ENCODE data around the gene WFS1.

Gene WFS1

GRCh38 chr4:6272863-6273660, 3.4 kb downstream of the WFS1 start:
- Histone ChIP-seq H3K36me3 (ENCODE audit: low read length) (no peaks in the 10 kb centered on the region), H3K9me2 (replicated peaks; ENCODE audit: insufficient read depth, low read length) (no peaks in the 10 kb centered on the region), H3F3A (ENCODE audit: insufficient read depth) (no peaks in the 10 kb centered on the region), H3K4me3 (ENCODE audit: insufficient read depth, low read length, poor library complexity, severe bottlenecking) (no peak overlapping the region), H3K79me2 (ENCODE audit: insufficient read depth, low read length) (no peaks in the 10 kb centered on the region), H2AFZ (ENCODE audit: low read depth, low read length, severe bottlenecking) (no peak overlapping the region), H3K27ac (ENCODE audit: low read depth, low read length) (no peak overlapping the region), H3K9me3 (ENCODE audit: insufficient read depth, low read length) (no peaks in the 10 kb centered on the region), H4K20me1 (ENCODE audit: low read depth, low read length) (no peaks in the 10 kb centered on the region), H3K9ac (ENCODE audit: low read length) (no peak overlapping the region), H3K4me2 (ENCODE audit: low read depth, low read length, poor library complexity, severe bottlenecking) (no peak overlapping the region), H3K27me3 (ENCODE audit: low read length) (no peaks in the 10 kb centered on the region)
- TF ChIP-seq CTCF (IDR thresholded peaks at IDR 0.05; ENCODE audit: insufficient read depth, low read length, poor library complexity, severe bottlenecking) (no peak), EZH2phosphoT487 (conservative IDR thresholded peaks at IDR 0.05; ENCODE audit: low read length) (no peak)

GRCh38 chr4:6273661-6273990, 4.0 kb downstream of the WFS1 start:
- H3K9me3 ChIP-seq (ENCODE audit: insufficient read depth, low read length) = no peaks in the 10 kb centered on the region
- no peaks in the 10 kb centered on the region for H3K27me3 ChIP-seq (ENCODE audit: low read length)
- no peaks in the 10 kb centered on the region for H3K36me3 ChIP-seq (ENCODE audit: low read length)
- H3K79me2 ChIP-seq (ENCODE audit: insufficient read depth, low read length) = no peaks in the 10 kb centered on the region
- no peak overlapping the region for H2AFZ ChIP-seq (ENCODE audit: low read depth, low read length, severe bottlenecking)
- H3K4me3 ChIP-seq (ENCODE audit: insufficient read depth, low read length, poor library complexity, severe bottlenecking) = no peak overlapping the region
- H3K27ac ChIP-seq (ENCODE audit: low read depth, low read length) = no peak overlapping the region
- no peaks in the 10 kb centered on the region for H3K9me2 ChIP-seq (replicated peaks; ENCODE audit: insufficient read depth, low read length)
- no peak overlapping the region for H3K9ac ChIP-seq (ENCODE audit: low read length)
- H3F3A ChIP-seq (ENCODE audit: insufficient read depth) = no peaks in the 10 kb centered on the region
- no peaks in the 10 kb centered on the region for H4K20me1 ChIP-seq (ENCODE audit: low read depth, low read length)
- H3K4me2 ChIP-seq (ENCODE audit: low read depth, low read length, poor library complexity, severe bottlenecking) = no peak overlapping the region
- no peak for TF ChIP-seq EZH2phosphoT487 (conservative IDR thresholded peaks at IDR 0.05; ENCODE audit: low read length)
- TF ChIP-seq CTCF (IDR thresholded peaks at IDR 0.05; ENCODE audit: insufficient read depth, low read length, poor library complexity, severe bottlenecking) = no peak

- Histone ChIP-seq H2AFZ (ENCODE audit: low read depth, low read length, severe bottlenecking) (no peak overlapping the region), H4K20me1 (ENCODE audit: low read depth, low read length) (no peaks in the 10 kb centered on the region), H3K27me3 (ENCODE audit: low read length) (no peaks in the 10 kb centered on the region), H3F3A (ENCODE audit: insufficient read depth) (no peaks in the 10 kb centered on the region), H3K9ac (ENCODE audit: low read length) (no peak overlapping the region), H3K9me2 (replicated peaks; ENCODE audit: insufficient read depth, low read length) (no peaks in the 10 kb centered on the region), H3K9me3 (ENCODE audit: insufficient read depth, low read length) (no peaks in the 10 kb centered on the region), H3K79me2 (ENCODE audit: insufficient read depth, low read length) (no peaks in the 10 kb centered on the region), H3K36me3 (ENCODE audit: low read length) (no peaks in the 10 kb centered on the region), H3K27ac (ENCODE audit: low read depth, low read length) (no peak overlapping the region), H3K4me2 (ENCODE audit: low read depth, low read length, poor library complexity, severe bottlenecking) (no peak overlapping the region), H3K4me3 (ENCODE audit: insufficient read depth, low read length, poor library complexity, severe bottlenecking) (no peak overlapping the region)
- TF ChIP-seq EZH2phosphoT487 (conservative IDR thresholded peaks at IDR 0.05; ENCODE audit: low read length) (no peak), CTCF (IDR thresholded peaks at IDR 0.05; ENCODE audit: insufficient read depth, low read length, poor library complexity, severe bottlenecking) (no peak)
Measured at GRCh38 chr4:6275351-6275750, 5.7 kb downstream of the WFS1 start.
